Loucy (cell line): Measurements from ENCODE around the gene VWF.

ENCODE experiments used
- CTCF ChIP-seq: fragments of 200-600 bp; sonication (generic); conservative IDR thresholded peaks from 2 replicates; pipeline ENCODE4 v1.5.1; 2014; ENCODE audit warnings: mild to moderate bottlenecking, antibody characterized with exemption, low read length
- EZH2phosphoT487 ChIP-seq: fragments of 200-600 bp; IDR thresholded peaks from 2 replicates; pipeline ENCODE4 v1.6.1; 2018; ENCODE audit warnings: antibody characterized with exemption, mild to moderate bottlenecking, moderate library complexity, borderline replicate concordance

- TF ChIP-seq CTCF, result no peak
- no peak for TF ChIP-seq EZH2phosphoT487
These were observed 163.7 kb downstream of the VWF start for GRCh38 chr12:5960783-5961182.
